Kidney epithelial cell (primary cell): Measurements from ENCODE around the gene NSFL1C. TPM values are rescaled to one million over a fixed set of nuclear protein-coding genes. Genes with fewer than 3 reads are reported as not detected.
A peak's percentile ranks its signal among the peaks of the same experiment; 100 is the strongest.

Source experiments
- DNase-seq: peaks from one replicate; pipeline ENCODE4 v3.0.0-alpha.2; 2010; ENCODE audit warnings: low read depth
- H3K27me3 ChIP-seq: 2 replicates; pipeline ENCODE4 v1.6.0; 2011; ENCODE audit warnings: low read length; ENCODE audit not compliant: control insufficient read depth, insufficient read depth
- H3K36me3 ChIP-seq: 2 replicates; pipeline ENCODE4 v1.5.1; 2011; ENCODE audit warnings: low read length; ENCODE audit not compliant: control insufficient read depth, insufficient read depth
- H3K4me3 ChIP-seq: 2 replicates; pipeline ENCODE4 v1.5.1; 2011; ENCODE audit warnings: low read depth, mild to moderate bottlenecking, control low read depth, low read length
- total RNA-seq: library from RNA; depleted of rRNA; stranded (reverse); fragments of >200 nt; gene quantifications from 2 replicates; pipeline ENCODE4 v1.2.3, GENCODE V29; 2015
- TF ChIP-seq, protein P1 (sequence below): IDR thresholded peaks from 2 replicates; pipeline ENCODE4 v1.5.1; 2011; ENCODE audit warnings: mild to moderate bottlenecking, moderate library complexity, low read length, control low read depth, inconsistent platforms; ENCODE audit not compliant: insufficient read depth, poor library complexity, severe bottlenecking

The NSFL1C gene
- total RNA-seq, 1 donor from 2014 or later, result 58.9 TPM

DNA sequence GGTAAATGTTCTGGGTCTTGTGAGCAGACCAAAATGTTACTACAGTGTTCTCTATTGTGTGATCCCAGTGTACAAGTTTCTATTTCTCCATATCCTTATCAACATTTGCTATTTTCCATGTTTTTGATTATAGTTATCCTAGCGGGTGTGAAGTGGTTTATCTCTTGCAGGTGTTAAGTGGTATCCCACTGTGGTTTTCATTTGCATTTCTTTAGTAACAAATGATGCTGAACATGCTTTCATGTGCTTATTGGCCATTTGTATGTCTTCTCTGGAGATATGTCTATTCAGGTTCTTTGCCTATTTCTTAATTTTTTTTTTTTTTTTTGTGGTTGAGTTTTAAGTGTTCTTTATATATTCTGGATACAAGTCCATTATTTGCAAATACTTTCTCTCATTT, 35.5 kb downstream of the NSFL1C start:
- no peak overlapping the region for H3K4me3 ChIP-seq
- H3K36me3 ChIP-seq, result no peaks in the 10 kb centered on the region
- DNase-seq, result no peak
- TF ChIP-seq, protein P1, sequence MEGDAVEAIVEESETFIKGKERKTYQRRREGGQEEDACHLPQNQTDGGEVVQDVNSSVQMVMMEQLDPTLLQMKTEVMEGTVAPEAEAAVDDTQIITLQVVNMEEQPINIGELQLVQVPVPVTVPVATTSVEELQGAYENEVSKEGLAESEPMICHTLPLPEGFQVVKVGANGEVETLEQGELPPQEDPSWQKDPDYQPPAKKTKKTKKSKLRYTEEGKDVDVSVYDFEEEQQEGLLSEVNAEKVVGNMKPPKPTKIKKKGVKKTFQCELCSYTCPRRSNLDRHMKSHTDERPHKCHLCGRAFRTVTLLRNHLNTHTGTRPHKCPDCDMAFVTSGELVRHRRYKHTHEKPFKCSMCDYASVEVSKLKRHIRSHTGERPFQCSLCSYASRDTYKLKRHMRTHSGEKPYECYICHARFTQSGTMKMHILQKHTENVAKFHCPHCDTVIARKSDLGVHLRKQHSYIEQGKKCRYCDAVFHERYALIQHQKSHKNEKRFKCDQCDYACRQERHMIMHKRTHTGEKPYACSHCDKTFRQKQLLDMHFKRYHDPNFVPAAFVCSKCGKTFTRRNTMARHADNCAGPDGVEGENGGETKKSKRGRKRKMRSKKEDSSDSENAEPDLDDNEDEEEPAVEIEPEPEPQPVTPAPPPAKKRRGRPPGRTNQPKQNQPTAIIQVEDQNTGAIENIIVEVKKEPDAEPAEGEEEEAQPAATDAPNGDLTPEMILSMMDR, result no peak
- no peaks in the 10 kb centered on the region for H3K27me3 ChIP-seq

DNA sequence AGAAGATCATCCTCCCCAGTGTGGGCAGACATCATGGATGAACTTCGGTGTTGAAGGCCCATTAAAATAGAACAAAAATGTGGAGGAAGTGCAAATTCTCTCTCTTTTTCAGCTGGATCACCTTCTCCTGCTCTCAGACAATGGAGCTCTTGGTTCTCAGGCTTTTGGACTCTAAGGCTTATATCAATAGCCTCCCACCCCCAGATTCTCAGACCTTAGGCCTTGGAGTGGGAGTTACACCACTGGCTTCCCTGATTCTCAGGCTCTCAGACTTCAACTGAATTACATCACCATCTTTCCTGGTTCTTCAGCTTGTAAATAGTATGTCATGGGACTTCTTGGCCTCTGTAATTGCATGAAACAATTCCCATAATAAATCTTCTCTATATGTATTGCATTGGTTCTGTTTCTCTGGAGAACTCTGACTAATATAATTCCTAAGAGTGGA, 36.6 kb downstream of the NSFL1C start:
- DNase-seq, result peak; percentile 4
- H3K4me3 ChIP-seq, result no peak overlapping the region
- no peaks in the 10 kb centered on the region for H3K27me3 ChIP-seq
- TF ChIP-seq, protein P1, result no peak
- H3K36me3 ChIP-seq, result no peaks in the 10 kb centered on the region

- Histone ChIP-seq H3K4me3 (no peak overlapping the region), H3K27me3 (no peaks in the 10 kb centered on the region), H3K36me3 (no peaks in the 10 kb centered on the region)
- no peak for DNase-seq
- TF ChIP-seq, protein P1, result no peak
These were observed 37.4 kb downstream of the NSFL1C start for GRCh38 chr20:1429143-1429728.

- no peaks in the 10 kb centered on the region for H3K36me3 ChIP-seq
- TF ChIP-seq, protein P1, result no peak
- DNase-seq, result no peak
These were observed 39.1 kb downstream of the NSFL1C start for GRCh38 chr20:1427457-1428054.

DNA sequence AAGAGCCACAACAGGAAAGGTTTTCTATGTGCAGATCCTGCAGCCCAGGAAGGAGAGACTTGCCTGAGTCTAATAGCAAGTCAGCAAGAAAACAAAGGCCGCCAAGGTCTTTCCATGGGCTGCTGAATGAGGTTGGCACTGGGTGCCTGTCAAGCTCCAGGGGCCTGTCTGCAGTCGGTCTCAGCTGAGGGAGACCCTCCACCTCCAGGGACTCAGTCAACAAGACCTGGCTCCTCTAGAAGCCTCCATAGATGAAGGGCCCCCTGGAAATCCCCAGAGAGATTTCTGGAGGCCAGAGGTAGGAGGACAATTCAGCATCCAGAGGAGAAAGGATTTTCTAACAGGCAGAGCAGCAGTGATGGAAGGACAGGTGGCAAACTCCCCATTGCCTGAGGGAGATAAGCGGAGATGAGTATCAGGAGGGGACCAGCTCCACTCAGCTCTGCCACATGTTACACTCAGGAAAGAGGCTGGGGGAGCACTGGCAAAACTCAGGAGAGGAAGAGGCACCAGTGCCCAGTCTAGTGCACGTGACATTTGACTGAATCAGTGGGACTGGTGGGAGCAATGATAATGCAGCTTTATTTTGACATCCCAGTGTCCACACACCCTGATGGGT, 40.3 kb downstream of the NSFL1C start:
- H3K27me3 ChIP-seq, result no peaks in the 10 kb centered on the region
- no peaks in the 10 kb centered on the region for H3K36me3 ChIP-seq
- H3K4me3 ChIP-seq, result no peak overlapping the region
- DNase-seq, result no peak
- TF ChIP-seq, protein P1, result no peak

More at GRCh38 chr20:1427457-1428054, 39.1 kb downstream of the NSFL1C start:
- Histone ChIP-seq H3K27me3 (no peaks in the 10 kb centered on the region), H3K4me3 (no peak overlapping the region)
